ENCODE data around the gene DAP3.
"Not testable (repeated sequence)": the region's sequence is repeated elsewhere in the genome, so short reads cannot be mapped to it uniquely, and the experiment has no call there.

GRCh38 chr1:155711457-155711856 lies 22.6 kb downstream of the DAP3 start:
- TF ChIP-seq POLR2A (IDR thresholded peaks at IDR 0.05; ENCODE audit: low read length); GATA1 (IDR thresholded peaks at IDR 0.05; ENCODE audit: low read depth, low read length): not testable (repeated sequence)

Measured in erythroblast (primary cell).